HepG2 (cell line): Measurements from ENCODE around the gene ACSS1. TPM values are rescaled to one million over a fixed set of nuclear protein-coding genes. Genes with fewer than 3 reads are reported as not detected.

Experiments
- ATAC-seq: fragments of 200-7000 bp; cut with Tn5 transposase; 3 replicates; pipeline ENCODE4 v1.9.1; 2020; ENCODE audit warnings: mild to moderate bottlenecking, moderate library complexity
- BruUV-seq: library from RNA; stranded (reverse); fragments of 400-500 nt; replicated peaks from 2 replicates; lab custom pipeline; 2021; lab: Mats Ljungman, UMichigan
- CTCF ChIA-PET: fragments of 300-600 bp; formaldehyde crosslinking; extraction: SDS; loops from one replicate; lab custom pipeline; 2021; ENCODE audit warnings: low total read pairs, inconsistent platforms, low intra/inter-chr PET ratio; lab: Yijun Ruan, JAX
- POLR2A ChIA-PET: fragments of 350-600 bp; sonication (Branson Sonifier 250); formaldehyde crosslinking; loops from one replicate; lab custom pipeline; 2020; ENCODE audit warnings: antibody characterized with exemption, inconsistent platforms; lab: Yijun Ruan, JAX
- DNase-seq: peaks from one replicate; pipeline ENCODE4 v3.0.0-alpha.2; 2015; ENCODE audit warnings: low spot score
- FAIRE-seq: peaks from 3 replicates; lab custom pipeline; 2011; peaks lifted over from hg19 to GRCh38; lab: Jason Lieb, UNC
- H2AFZ ChIP-seq: one replicate; pipeline ENCODE4 v1.6.1; 2011; ENCODE audit warnings: low read length, inconsistent platforms
- H3K27ac ChIP-seq: fragments of 300-600 bp; 3 replicates; pipeline ENCODE4 v1.8.0; 2011; ENCODE audit warnings: mixed run types, mild to moderate bottlenecking, mixed read lengths, low read length, inconsistent platforms; ENCODE audit not compliant: insufficient read depth; ENCODE audit errors: extremely low read length
- H3K27me3 ChIP-seq, 2 experiments: fragments of 200-600 bp in 1 of 2; 2 replicates in 1 of 2; 3 replicates in 1 of 2; pipeline versions ENCODE4 v1.6.0 to v1.8.0; 2011; ENCODE audit warnings: low read length in 2 of 2, mild to moderate bottlenecking in 2 of 2, moderate library complexity in 2 of 2, inconsistent platforms in 1 of 2; ENCODE audit not compliant: insufficient read depth in 2 of 2, control insufficient read depth in 1 of 2
- H3K36me3 ChIP-seq, 2 experiments: fragments of 200-600 bp in 1 of 2; replicated peaks in 1 of 2; 2 replicates in 1 of 2; 3 replicates in 1 of 2; pipeline versions ENCODE4 v1.5.1 to v1.8.0; 2011; ENCODE audit warnings: low read length in 2 of 2, inconsistent platforms in 1 of 2; ENCODE audit not compliant: insufficient read depth in 2 of 2, control insufficient read depth in 1 of 2
- H3K4me1 ChIP-seq: 2 replicates; pipeline ENCODE4 v1.5.1; 2012; ENCODE audit warnings: low read length, inconsistent platforms; ENCODE audit not compliant: insufficient read depth
- H3K4me2 ChIP-seq: 2 replicates; pipeline ENCODE4 v1.6.0; 2011; ENCODE audit warnings: low read depth, low read length, inconsistent platforms
- H3K4me3 ChIP-seq, 3 experiments: fragments of 200-600 bp in 1 of 3; sonication (generic), shearing (Covaris generic) in 1 of 3; replicated peaks in 1 of 3; 2 replicates each; pipeline ENCODE4 v1.5.1; 2011 to 2016; ENCODE audit warnings: low read length in 3 of 3, inconsistent platforms in 2 of 3, low read depth in 2 of 3, mild to moderate bottlenecking in 2 of 3, control low read depth in 1 of 3, mixed read lengths in 1 of 3; ENCODE audit not compliant: insufficient read depth in 1 of 3
- H3K79me2 ChIP-seq: one replicate; pipeline ENCODE4 v1.6.1; 2011; ENCODE audit warnings: low read length, inconsistent platforms; ENCODE audit not compliant: insufficient read depth
- H3K9ac ChIP-seq: 2 replicates; pipeline ENCODE4 v1.6.0; 2011; ENCODE audit warnings: mild to moderate bottlenecking, low read depth, low read length, inconsistent platforms; ENCODE audit not compliant: insufficient read depth
- H3K9me3 ChIP-seq: 2 replicates; pipeline ENCODE4 v1.5.1; 2012; ENCODE audit warnings: mild to moderate bottlenecking, low read length
- H4K20me1 ChIP-seq: 2 replicates; pipeline ENCODE4 v1.6.0; 2011; ENCODE audit warnings: inconsistent platforms, mild to moderate bottlenecking, low read length, moderate library complexity; ENCODE audit not compliant: insufficient read depth
- ATF6 ChIP-seq: sonication (generic); formaldehyde crosslinking; conservative IDR thresholded peaks from 2 replicates; pipeline ENCODE4 v1.4.0; 2020; ENCODE audit warnings: missing genetic modification reagents
- CBFB ChIP-seq: sonication (generic); formaldehyde crosslinking; IDR thresholded peaks from 2 replicates; pipeline ENCODE4 v1.4.0; 2020; ENCODE audit warnings: missing genetic modification reagents
- CTCF ChIP-seq: sonication (generic); formaldehyde crosslinking; IDR thresholded peaks from 2 replicates; pipeline ENCODE4 v1.5.0; 2020; ENCODE audit warnings: mild to moderate bottlenecking, missing genetic modification reagents, moderate library complexity
- ELF4 ChIP-seq: sonication (generic); formaldehyde crosslinking; IDR thresholded peaks from 2 replicates; pipeline ENCODE4 v1.5.0; 2020; ENCODE audit warnings: missing genetic modification reagents, mild to moderate bottlenecking, moderate library complexity, borderline replicate concordance
- GABPA ChIP-seq, 2 experiments: IDR thresholded peaks; 2 replicates each; pipeline ENCODE4 v1.6.1; 2011 to 2016; ENCODE audit warnings: low read depth in 2 of 2, low read length in 1 of 2, missing biosample characterization in 1 of 2, missing genetic modification characterization in 1 of 2
- GATA4 ChIP-seq: sonication (generic); IDR thresholded peaks from 2 replicates; pipeline ENCODE4 v1.6.1; 2016; ENCODE audit warnings: antibody characterized with exemption, low read depth, borderline replicate concordance
- IRF1 ChIP-seq: sonication (generic); formaldehyde crosslinking; IDR thresholded peaks from 2 replicates; pipeline ENCODE4 v1.4.0; 2020; ENCODE audit warnings: low read depth, mild to moderate bottlenecking, missing genetic modification reagents
- PITX1 ChIP-seq: sonication (generic); formaldehyde crosslinking; IDR thresholded peaks from 2 replicates; pipeline ENCODE4 v1.5.1; 2020; ENCODE audit warnings: mild to moderate bottlenecking, missing genetic modification reagents
- PREB ChIP-seq: sonication (generic); formaldehyde crosslinking; IDR thresholded peaks from 2 replicates; pipeline ENCODE4 v1.4.0; 2020; ENCODE audit warnings: missing genetic modification reagents
- RFXANK ChIP-seq: IDR thresholded peaks from 2 replicates; pipeline ENCODE4 v1.6.1; 2016
- RFXAP ChIP-seq: sonication (generic); formaldehyde crosslinking; IDR thresholded peaks from 2 replicates; pipeline ENCODE4 v1.4.0; 2020; ENCODE audit warnings: missing genetic modification reagents, borderline replicate concordance
- TFDP2 ChIP-seq: sonication (generic); formaldehyde crosslinking; IDR thresholded peaks from 2 replicates; pipeline ENCODE4 v1.4.0; 2020; ENCODE audit warnings: missing genetic modification reagents
- ZMYM3 ChIP-seq: sonication (generic); formaldehyde crosslinking; IDR thresholded peaks from 2 replicates; pipeline ENCODE4 v1.5.1; 2020; ENCODE audit warnings: mild to moderate bottlenecking, missing genetic modification reagents
- ZNF235 ChIP-seq: sonication (generic); formaldehyde crosslinking; IDR thresholded peaks from 2 replicates; pipeline ENCODE4 v1.8.1; 2023; ENCODE audit warnings: mild to moderate bottlenecking, missing genetic modification reagents, borderline replicate concordance
- ZNF30 ChIP-seq: sonication (generic); formaldehyde crosslinking; IDR thresholded peaks from 2 replicates; pipeline ENCODE4 v1.5.0; 2020; ENCODE audit warnings: mild to moderate bottlenecking, missing genetic modification reagents
- ZNF446 ChIP-seq: sonication (generic); formaldehyde crosslinking; IDR thresholded peaks from 2 replicates; pipeline ENCODE4 v1.5.0; 2020; ENCODE audit warnings: mild to moderate bottlenecking, missing genetic modification reagents
- ZNF460 ChIP-seq: sonication (generic); formaldehyde crosslinking; IDR thresholded peaks from 2 replicates; pipeline ENCODE4 v1.5.1; 2020; ENCODE audit warnings: missing genetic modification reagents, mild to moderate bottlenecking, borderline replicate concordance
- WGBS: methylation state at CpG from one replicate; pipeline ENCODE4 v1.1.6; 2017; ENCODE audit warnings: low lambda C conversion rate; 5-methylcytosine and 5-hydroxymethylcytosine counted together
- in situ Hi-C: cut with HindIII; loops from 2 replicates; pipeline ENCODE4 v1.10.0; 2017; ENCODE audit warnings: low pct_unique_long_range_greater_than_20kb; ENCODE audit not compliant: extremely low pct_ligation_motif_present
- intact Hi-C: fragments of 100-400 bp; cut with micrococcal nuclease; formaldehyde crosslinking; loops from one replicate; pipeline ENCODE4 v1.10.0; 2022; ENCODE audit not compliant: unreplicated experiment
- polyA plus RNA-seq, 8 experiments: library from polyadenylated mRNA; depleted of rRNA in 3 of 8; stranded (reverse) in 7 of 8; unstranded in 1 of 8; fragments of >200 nt; fragmentation: Illumina TruSeq in 4 of 8; extraction: Trizol in 4 of 8; gene quantifications; 2 replicates each; pipeline versions ENCODE4 v1.2.1 to v1.2.3, GENCODE V29; 2011 to 2016; ENCODE audit warnings: low read depth in 4 of 8, missing spikeins in 1 of 8, mixed read lengths in 1 of 8; ENCODE audit not compliant: insufficient read depth in 1 of 8
- total RNA-seq, 5 experiments: library from RNA; depleted of rRNA; stranded (reverse); fragments of >200 nt; fragmentation: Illumina TruSeq; extraction: Trizol; gene quantifications; 2 replicates each; pipeline ENCODE4 v1.2.3, GENCODE V29; 2016; ENCODE audit warnings: low read depth in 1 of 5

Gene ACSS1
- total and polyA plus RNA-seq, 2 of the 13 experiments (the other 11 are each of a cell fraction or from before 2014, with no cell fraction given) = 15.2 to 41.6 TPM

GRCh38 chr20:25081065-25081729 is 23.3 kb upstream of the ACSS1 start:
- BruUV-seq = no TSS peak
- no peak overlapping the region for H3K27ac ChIP-seq
- WGBS = 49% methylated on average over 54 of the region's 54 CpGs
- no peaks in the 10 kb centered on the region for H3K36me3 ChIP-seq
- H3K27me3 ChIP-seq = peaks cover 24 to 84% of the 10 kb centered on the region in 2 experiments
- DNase-seq (no peak), FAIRE-seq (no peak), ATAC-seq (peak; percentile 7; the same call in 1 of the 3 replicates)
- intact Hi-C loops (no loop called here), in situ Hi-C loops (loop anchor here (5.0 kb wide), 1 partner anchor 96 kb away; no protein-coding TSS in a partner anchor)
- H3K9me3 ChIP-seq = no peaks in the 10 kb centered on the region
- no peak overlapping the region for H3K4me2 ChIP-seq
- H4K20me1 ChIP-seq = no peaks in the 10 kb centered on the region; the same call in 1 of the 2 replicates
- H2AFZ ChIP-seq = no peak overlapping the region
- no peaks in the 10 kb centered on the region for H3K79me2 ChIP-seq
- no peak overlapping the region for H3K9ac ChIP-seq
- peaks cover 18% of the 10 kb centered on the region for H3K4me1 ChIP-seq
- ChIA-PET POLR2A (no interaction called here), CTCF (no interaction called here)
- H3K4me3 ChIP-seq = no peak overlapping the region
- no peak for TF ChIP-seq ATF6
- no peak for TF ChIP-seq GATA4
- TF ChIP-seq ZNF235 = no peak
- TF ChIP-seq PITX1 = 0 out of 2 replicates have a peak, but pooled peaks have one; percentile 55
- no peak for TF ChIP-seq CBFB (CRISPR knock-in tag)
- TF ChIP-seq RFXAP (CRISPR knock-in tag) = 0 out of 2 replicates have a peak, but pooled peaks have one; percentile 23
- TF ChIP-seq IRF1 = no peak
- no peak for TF ChIP-seq ZMYM3
- TF ChIP-seq RFXANK (CRISPR knock-in tag) = no peak
- TF ChIP-seq ELF4 = 0 out of 2 replicates have a peak, but pooled peaks have one; percentile 51
- no peak for TF ChIP-seq ZNF30
- TF ChIP-seq ZNF446 (CRISPR knock-in tag) = peak; percentile 31; the same call in 1 of the 2 replicates
- no peak for TF ChIP-seq PREB (CRISPR knock-in tag)
- no peak for TF ChIP-seq ZNF460 (CRISPR knock-in tag)
- 0 out of 2 replicates have a peak, but pooled peaks have one; percentile 37 for TF ChIP-seq CTCF (CRISPR knock-in tag)
- TF ChIP-seq TFDP2 (CRISPR knock-in tag) = no peak
- TF ChIP-seq GABPA (IDR thresholded peaks at IDR 0.05; ENCODE audit: low read depth, low read length) = 0 out of 2 replicates have a peak, but pooled peaks have one; percentile 12
- TF ChIP-seq GABPA (CRISPR knock-in tag; IDR thresholded peaks at IDR 0.05; ENCODE audit: low read depth) = peak; percentile 62; the same call in 1 of the 2 replicates
